HG03175 (cell line): ENCODE measurements around the gene MUC3A.

ENCODE experiments used
- ATAC-seq: cut with Tn5 transposase; IDR thresholded peaks from one replicate; pipeline ENCODE4 v1.9.1; 2021; ENCODE audit warnings: mild to moderate bottlenecking, moderate library complexity; ENCODE audit not compliant: unreplicated experiment

Gene MUC3A

DNA sequence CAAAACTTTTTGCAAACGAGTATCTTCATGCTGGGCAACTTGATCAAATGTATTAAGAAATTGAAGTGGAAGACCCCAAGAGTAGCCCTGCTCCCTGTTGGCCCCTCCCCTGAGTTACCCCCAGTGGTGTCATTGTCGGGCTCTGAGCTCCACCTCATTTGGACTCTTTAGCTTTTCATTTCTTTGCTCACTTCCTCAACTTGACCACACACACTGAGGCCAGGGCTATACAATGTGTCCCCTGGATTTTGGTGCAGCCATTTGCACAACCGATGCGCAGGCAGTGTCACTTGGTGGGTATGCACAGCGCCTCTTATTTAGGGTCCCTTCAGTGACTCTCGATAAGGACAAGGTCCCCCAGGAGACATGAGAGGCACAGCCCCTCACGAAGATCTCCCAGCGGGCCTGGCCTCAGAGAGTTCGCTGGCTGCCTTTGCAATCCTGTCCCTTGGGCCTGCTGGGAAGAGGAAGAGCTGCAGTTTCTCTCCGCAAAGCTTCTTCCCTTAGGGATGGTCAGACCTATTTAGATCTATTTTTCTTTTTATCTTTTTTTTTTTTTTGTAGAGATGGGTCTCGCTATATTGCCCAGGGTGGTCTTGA, 2.5 kb upstream of the MUC3A start:
- no peak for ATAC-seq

DNA sequence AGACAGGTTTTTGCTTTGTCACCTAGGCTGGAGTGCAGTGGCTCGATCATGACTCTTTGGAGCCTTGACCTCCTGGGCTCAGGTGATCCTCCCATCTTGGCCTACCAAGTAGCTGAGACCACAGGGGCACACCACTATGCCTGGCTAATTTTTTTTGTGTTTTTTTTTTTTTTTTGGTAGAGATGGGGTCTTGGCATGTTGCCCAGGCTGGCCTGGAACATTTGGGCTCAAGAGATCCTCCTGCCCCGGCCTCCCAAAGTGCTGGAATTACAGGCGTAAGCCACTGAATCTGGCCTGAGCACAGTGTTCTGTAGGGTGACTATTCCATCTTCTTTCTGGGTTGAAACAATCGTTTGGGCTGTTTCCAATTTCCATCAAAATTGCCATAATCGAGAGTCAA, 1.5 kb upstream of the MUC3A start:
- no peak for ATAC-seq

DNA sequence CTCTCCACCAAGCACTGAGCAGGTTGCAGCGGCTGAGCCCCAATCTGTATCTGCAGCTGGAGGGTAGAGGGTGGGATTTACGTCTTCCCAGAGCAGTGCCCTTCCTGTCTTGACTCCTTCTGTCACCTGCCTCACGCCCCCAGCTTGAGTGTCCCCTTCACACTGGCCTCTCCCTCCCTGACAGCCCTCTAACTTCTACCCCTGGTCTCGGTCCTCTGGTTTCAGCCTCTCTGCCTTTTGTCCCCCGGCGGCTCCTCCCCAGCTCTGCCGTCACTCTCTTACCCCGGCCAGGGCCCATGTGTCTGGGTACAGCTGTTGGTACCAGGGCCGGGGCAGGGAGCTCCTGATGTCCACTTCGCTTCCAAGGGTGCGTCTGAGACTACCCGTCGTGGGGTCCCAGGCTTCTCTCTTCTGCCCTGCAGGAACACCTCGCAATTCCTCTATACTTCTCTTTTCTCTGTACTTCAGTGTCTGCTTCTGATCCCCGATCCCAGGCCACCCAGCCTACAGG, 654 bp downstream of the MUC3A start:
- no peak for ATAC-seq

DNA sequence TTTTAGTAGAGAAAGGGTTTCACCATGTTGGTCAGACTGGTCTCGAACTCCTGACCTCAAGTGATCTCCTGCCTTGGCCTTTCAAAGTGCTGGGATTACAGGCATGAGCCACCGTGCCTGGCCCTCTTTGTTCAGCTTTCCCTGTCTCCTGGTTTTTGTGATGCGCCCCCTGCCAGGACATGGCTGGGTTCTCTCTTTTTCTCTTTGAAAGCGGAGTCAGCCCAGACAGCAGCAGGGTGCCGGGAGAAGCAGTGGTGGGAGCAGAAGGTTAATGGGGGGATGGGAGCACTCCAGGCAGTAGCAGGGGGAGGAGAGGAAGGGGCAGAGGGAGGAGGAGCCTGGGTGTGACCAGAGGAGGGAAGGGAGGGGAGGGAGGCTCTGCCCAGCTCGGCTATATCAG, 1.8 kb downstream of the MUC3A start:
- no peak for ATAC-seq

DNA sequence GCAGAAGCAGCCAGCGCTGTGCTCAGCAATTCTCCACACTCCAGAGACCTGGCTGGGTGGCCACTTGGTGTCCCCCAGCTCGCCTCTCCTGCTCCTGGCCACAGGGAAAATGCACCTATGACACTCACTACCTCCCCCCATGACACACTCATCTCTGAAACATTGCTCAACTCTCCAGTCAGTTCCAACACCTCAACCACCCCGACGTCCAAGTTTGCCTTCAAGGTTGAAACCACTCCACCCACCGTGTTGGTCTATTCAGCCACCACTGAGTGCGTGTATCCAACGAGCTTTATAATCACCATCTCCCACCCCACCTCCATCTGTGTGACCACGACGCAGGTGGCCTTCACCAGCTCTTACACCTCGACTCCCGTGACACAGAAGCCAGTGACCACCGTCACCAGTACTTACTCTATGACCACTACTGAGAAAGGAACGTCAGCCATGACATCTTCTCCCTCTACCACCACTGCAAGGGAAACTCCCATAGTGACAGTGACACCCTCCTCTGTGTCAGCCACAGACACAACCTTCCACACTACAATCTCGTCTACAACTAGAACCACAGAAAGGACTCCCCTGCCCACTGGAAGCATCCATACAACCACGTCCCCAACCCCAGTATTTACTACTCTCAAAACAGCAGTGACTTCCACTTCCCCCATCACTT, 2.7 kb downstream of the MUC3A start:
- no peak for ATAC-seq

DNA sequence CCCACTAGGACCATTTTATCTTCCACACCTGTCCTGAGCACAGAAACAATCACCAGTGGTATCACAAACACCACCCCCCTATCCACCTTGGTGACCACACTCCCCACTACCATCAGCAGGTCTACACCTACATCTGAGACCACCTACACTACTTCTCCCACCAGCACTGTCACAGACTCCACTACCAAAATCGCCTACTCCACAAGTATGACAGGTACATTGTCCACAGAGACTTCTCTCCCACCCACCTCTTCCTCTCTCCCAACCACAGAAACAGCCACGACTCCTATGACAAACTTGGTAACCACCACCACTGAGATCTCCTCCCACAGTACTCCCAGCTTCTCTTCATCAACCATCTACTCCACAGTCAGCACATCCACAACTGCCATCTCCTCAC, 3.3 kb downstream of the MUC3A start:
- no peak for ATAC-seq

DNA sequence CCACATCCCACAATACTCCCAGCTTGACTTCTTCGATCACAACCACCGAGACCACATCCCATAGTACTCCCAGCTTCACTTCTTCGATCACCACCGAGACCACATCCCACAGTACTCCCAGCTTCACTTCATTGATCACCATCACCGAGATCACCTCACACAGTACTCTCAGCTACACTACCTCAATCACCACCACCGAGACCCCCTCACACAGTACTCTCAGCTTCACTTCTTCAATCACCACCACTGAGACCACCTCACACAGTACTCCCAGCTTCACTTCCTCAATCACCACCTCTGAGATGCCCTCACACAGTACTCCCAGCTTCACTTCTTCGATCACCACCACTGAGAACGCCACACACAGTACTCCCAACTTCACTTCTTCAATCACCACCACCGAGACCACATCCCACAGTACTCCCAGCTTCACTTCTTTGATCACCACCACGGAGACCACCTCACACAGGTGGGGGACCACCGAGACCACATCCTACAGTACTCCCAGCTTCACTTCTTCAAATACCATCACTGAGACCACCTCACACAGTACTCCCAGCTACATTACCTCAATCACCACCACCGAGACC, 8.6 kb downstream of the MUC3A start:
- ATAC-seq: no peak

DNA sequence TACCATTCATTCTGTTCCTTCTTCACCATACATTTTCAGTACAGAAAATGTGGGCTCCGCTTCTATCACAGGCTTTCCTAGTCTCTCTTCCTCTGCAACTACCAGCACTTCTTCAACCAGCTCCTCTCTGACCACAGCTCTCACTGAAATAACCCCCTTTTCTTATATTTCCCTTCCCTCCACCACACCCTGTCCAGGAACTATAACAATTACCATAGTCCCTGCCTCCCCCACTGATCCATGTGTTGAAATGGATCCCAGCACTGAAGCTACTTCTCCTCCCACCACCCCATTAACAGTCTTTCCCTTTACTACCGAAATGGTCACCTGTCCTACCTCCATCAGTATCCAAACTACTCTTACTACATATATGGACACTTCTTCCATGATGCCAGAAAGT, 10.6 kb downstream of the MUC3A start:
- ATAC-seq: no peak

DNA sequence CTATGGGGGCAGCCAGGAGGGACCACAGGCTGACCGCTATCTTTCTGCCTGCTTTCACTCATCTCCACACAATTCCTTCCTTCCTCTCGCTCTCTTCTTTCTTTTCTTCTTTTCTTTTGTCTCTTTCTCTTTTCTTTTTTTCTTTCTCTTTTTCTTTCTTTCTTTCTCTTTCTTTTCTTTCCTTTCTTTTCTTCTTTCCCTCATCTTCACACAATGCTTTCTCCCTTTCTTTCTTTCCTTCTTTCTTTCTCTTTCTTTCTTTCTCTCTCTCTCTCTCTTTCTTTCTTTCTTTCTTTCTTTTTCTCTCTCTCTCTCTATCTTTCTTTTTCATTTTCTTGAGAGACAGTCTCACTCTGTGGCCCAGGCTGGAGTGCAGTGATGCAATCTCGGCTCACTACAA, 13.2 kb downstream of the MUC3A start:
- ATAC-seq: no peak

DNA sequence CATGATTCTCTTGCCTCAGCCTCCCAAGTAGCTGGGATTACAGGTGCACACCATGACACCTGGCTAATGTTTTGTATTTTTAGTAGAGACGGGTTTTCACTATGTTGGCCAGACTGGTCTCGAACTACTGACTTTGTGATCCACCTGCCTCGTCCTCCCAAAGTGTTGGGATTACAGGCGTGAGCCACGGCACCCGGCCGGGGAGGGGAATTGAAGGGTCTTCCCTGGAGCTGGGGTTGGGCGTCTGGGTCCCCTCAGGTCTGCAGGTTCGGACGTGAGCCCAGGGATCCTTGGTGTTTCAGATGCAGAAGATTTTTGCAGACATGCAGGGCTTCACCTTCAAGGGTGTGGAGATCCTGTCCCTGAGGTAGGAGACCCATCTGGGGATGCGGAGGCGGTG, 14.1 kb downstream of the MUC3A start:
- no peak for ATAC-seq

DNA sequence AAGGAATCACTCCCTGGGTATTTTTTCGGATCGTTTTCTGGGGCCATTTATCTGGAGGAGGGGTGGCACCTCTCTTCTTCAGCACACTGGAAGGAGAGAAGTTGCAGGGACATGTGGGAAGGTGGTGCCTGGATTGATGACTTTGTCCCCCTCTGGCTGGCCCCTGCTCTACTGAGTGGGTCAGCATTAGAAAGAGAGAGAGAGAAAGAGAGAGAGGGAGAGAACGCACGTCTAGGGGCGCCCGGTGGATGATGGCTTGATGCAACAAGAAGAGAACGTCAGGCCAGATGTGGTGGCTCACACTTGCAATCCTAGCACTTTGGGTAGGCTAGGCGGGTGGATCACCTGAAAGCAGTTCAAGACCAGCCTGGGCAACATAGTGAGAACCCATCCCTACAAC, 14.5 kb downstream of the MUC3A start:
- no peak for ATAC-seq

DNA sequence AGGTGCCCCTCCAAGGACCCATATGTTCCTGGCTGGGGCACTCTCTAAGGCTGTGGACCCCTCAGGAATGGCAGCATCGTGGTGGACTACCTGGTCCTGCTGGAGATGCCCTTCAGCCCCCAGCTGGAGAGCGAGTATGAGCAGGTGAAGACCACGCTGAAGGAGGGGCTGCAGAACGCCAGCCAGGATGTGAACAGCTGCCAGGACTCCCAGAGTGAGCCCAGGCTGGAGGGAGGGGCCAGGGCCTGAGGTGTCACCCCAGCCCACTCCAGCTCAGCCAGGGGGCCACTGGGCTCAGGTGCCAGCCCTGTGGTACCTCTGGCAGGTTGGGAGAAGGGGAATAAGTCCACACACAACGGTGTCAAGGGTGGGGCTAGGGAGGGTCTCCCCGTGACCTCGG, 15.3 kb downstream of the MUC3A start:
- ATAC-seq: no peak

DNA sequence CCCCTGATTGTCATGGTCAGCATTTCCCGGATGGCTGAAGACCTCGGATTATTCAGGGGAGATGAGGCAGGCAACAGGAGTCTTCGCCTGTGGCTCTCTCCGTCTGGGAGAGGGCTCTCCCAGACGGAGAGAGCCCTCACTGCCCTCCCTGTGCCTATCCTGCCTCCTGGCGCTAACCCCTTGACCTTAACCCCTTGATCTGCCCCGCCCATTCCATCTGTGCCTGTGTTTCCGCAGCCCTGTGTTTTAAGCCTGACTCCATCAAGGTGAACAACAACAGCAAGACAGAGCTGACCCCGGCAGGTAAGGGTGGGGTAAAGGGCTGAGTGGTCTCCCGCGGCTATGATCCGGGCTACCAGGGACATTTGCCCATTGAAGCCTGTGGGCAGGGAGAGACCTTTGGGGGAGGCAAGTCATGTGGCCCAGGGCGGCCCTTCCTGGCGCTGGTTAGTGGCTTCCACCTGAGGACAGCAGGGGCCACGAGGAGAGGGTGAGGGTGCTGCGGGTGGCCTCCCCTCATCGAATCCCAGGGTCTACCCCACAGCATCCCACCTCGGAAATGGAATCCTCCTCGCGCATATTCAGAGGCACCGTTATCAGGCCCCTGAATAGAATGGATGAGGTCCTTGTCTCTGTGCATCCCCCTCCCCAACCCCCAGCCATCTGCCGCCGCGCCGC, 15.8 kb downstream of the MUC3A start:
- ATAC-seq: no peak

DNA sequence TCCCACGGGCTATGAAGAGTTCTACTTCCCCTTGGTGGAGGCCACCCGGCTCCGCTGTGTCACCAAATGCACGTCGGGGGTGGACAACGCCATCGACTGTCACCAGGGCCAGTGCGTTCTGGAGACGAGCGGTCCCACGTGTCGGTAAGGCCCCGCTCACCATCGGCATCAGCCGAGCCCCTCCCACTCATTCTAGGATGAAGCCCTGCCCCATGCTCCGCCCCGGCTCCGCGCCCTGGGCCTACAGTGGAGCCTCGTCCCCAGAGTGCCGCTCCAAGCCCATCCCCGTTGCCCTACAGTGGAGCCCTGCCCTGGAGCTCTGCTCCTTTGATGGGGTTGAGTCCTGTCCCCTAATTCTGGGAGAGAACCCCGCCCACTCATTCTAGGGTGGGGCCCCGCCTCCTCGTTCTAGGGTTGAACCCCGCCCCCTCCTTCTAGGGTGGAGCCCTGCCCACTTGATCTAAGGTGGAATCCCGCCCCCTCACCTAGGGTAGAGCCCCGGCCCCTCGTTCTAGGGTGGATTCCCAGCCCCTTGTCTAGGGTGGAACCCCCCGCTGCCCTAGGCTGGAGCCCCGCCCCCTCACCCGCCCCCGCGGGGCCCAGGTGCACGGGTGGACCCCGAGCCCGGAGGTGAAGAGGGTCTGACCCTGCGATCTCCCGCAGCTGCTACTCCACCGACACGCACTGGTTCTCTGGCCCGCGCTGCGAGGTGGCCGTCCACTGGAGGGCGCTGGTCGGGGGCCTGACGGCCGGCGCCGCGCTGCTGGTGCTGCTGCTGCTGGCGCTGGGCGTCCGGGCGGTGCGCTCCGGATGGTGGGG, 16.6 kb downstream of the MUC3A start:
- ATAC-seq: peak; percentile 60

DNA sequence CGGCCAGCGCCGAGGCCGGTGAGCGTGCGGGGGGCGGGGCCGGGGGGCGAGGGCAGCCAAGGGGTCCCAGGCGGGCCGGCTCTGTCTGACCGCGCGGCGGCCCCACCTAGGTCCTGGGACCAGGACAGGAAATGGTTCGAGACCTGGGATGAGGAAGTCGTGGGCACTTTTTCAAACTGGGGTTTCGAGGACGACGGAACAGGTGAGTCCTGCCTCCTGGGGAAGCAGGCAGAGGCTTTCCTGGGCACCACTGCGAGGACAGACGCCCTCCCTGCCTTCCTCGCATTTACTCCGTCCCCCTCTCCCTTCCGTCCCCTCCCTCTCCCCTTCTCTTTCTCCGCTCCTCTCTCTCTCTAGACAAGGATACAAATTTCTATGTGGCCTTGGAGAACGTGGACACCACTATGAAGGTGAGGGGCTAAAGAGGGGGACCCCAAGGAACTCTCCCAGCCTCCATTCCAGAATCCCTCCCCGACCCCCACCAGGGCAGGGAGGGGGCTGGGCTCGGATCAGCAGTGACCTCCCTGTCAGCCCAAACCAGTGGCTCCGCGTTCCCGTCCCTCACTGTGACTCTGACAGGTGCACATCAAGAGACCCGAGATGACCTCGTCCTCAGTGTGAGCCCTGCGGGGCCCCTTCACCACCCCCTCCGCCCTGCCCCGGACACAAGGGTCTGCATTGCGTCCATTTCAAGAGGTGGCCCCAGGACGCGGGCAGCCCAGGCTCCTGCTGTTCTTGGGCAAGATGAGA, 17.4 kb downstream of the MUC3A start:
- ATAC-seq: no peak

DNA sequence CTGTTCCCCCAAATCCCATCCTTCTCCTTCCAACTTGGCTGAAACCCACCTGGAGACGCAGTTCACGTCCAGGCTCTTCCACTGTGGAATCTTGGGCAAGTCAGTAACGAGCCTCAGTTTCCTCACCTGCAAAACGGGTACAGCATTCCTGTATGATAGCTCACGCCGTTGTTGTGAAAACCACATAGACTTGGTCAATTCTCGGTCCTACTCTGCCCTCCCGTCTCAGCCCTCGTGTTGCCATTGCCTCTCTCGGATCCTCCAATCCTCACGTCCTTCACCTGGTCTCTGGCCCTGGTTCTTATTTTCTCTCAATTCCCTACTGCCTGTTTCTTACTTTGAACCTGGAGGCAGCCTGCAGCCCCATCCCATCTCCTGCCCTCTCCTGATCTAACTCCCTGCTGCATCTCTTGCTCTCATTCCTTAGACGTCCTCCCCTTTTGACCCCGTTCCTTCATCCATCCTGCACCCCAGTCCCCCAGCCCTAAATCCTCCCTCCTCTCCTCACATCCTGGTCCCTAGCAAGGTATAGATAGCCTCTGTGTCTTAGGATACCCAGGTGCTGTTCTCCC, 18.0 kb downstream of the MUC3A start:
- no peak for ATAC-seq

DNA sequence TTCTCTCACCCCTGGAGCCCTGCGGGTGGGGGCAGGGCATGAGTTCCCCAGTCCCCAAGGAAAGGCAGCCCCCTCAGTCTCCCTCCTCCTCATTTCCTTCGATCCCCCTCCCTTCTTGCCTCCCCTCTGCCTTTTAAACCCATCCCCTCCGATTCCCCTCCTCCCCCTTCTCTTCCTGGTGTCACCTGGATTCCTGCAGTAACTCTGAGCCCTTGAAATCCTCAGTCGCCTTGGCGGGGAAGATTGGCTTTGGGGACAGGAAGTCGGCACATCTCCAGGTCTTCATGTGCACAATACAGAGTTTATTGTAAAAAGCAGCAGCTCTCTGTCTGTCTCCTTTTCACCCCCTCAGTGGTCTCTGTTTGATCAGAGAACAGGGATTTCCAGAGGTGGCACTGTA, 18.7 kb downstream of the MUC3A start:
- ATAC-seq: no peak

DNA sequence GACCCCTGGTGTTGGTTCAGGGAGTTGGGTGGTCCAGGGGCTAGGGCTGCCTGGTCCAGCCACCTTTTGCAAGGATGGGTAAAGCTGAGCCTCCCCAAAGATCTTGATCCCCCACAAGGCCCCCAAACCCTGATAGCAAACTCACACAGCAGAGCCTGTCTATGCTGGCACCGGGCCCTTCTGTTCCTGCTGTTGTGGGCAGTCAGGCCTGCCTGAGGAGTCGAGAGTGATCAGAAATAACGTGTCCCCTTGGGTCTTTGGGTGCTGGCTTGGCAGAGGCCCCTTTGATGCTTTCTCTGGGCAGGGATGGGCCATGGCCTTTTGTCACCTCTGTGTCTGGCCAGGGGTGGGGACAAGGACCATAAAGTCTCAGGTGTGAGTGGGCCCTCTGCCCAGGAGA, 19.3 kb downstream of the MUC3A start:
- ATAC-seq: no peak

DNA sequence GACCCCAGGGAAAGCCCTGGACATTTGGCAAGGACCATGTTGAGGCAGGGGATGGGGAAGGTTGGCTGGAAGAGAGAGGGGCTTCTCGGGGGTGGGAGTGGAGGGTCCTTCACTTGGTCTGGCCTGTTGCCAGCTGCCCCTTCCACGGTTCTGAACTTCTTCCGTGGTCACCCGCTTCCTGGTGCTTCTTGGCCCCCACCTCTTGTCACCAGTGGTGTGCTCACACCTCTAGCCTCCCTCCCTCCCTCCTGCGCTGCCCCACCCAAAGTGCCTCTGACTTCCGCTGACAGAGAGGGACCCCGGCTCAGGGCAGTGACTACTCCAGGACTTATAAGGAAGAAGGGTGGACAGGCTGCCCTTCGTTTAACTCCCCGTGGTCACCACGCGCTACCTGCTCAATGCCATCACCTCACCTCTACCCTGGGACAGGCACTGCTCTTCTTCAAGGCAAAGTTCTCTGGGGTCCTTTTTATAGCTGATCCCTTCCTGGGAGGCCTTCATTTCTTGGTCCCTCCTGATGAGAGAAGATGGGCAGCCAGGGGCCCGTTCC, 19.8 kb downstream of the MUC3A start, which contains the start of gene MUC12:
TSS of gene MUC12 (plus strand) at position 500 of the 550 bp plus-strand sequence. CDS start 58 bp downstream, outside the sequence.
- no peak for ATAC-seq
